ENCODE results near the gene FABP7.
A peak's percentile ranks its signal among the peaks of the same experiment; 100 is the strongest.

The FABP7 gene

DNA sequence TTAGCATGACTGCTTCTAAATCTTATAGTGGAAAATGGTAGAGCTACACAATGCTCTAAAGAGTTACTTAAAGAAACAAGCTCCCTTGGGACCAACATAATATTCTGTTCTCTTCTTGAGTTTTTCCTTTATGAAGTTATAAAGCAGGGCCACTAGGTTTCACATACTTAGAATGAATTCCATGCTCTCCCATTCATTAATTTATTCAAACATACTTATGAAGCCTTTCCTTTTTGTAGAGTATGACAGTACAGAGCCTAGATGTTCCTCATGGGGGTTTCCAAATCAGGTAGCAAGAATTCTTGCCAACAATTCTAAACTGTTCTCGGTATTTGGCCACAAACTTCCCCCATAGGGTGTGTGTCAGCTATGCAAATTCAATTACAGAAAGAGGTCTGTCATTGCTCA lies 20.6 kb upstream of the FABP7 start:
- DNase-seq (ENCODE audit: low read depth, low spot score) = no peak

DNA sequence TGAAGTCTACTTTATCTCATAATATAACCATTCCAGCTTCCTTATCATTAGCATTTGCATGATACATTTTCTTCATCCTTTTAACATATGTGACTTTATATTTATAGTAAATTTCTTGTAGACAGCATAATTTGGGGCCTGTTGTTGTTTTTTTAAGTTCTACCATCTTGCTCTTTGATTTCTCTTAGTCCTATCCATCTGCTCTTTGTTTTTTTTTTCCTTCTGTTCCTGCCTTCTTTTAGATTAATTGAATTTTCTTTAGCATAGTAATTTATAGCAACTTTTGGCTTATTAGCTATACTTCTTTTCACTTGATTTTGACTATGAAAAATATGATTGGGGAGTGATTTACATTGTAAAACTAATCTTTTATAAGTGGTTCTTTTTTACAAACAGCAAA lies 19.2 kb upstream of the FABP7 start:
- DNase-seq (ENCODE audit: low read depth, low spot score) = no peak

DNA sequence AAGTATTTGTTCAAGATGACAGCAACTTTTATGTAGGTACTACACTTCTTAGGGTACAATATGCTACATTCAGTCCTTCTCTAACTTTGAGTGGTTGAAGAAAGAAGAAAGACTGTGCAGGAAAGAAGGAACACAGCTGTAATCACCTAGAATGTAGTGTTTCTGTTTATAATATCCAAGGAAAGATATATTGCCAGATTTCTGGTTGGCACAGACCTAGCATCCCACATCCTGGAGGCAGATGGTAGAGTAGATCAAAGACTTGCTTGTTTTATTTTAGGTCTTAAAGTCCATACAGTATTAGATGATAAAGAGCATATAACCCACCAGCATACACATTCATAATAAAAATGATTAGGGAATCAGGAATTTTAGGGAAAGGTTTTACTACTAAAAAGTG lies 13.3 kb upstream of the FABP7 start:
- DNase-seq (ENCODE audit: low read depth, low spot score) = no peak

DNA sequence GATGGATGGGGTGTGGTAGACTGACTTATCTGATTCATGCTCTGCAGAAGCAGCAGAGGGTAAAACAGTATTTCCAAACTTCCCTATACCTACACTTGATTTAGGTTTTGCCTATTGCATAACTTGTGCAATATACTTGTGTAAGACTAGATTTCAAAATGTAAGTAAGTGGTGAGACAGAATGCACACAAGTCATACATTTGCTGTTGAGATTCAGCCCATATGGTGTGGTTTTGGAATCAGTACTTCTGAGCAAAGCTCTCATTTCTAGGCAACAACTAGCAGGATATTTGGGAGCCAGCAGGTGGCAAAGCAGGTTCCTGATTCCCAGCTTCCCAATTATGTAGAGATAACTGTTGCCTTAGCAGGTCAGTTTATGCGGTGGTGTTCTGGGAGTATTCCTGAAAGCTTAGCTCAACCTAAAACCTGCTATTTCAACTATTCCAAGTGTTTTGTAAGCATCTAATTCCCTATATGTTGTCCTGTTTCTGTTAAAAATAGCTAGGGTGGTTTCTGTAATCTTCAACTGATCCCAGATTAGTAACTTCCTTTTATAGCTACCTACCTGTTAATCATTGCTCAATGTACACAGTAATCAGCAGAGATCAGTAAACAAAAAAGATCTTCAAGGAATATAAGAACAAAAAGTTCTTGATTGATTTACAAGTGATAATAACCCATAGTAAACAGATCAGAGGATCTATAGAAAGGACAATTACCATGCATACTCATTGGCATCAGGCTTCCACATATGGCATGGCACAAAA lies 8.5 kb upstream of the FABP7 start:
- DNase-seq (ENCODE audit: low read depth, low spot score) = no peak

DNA sequence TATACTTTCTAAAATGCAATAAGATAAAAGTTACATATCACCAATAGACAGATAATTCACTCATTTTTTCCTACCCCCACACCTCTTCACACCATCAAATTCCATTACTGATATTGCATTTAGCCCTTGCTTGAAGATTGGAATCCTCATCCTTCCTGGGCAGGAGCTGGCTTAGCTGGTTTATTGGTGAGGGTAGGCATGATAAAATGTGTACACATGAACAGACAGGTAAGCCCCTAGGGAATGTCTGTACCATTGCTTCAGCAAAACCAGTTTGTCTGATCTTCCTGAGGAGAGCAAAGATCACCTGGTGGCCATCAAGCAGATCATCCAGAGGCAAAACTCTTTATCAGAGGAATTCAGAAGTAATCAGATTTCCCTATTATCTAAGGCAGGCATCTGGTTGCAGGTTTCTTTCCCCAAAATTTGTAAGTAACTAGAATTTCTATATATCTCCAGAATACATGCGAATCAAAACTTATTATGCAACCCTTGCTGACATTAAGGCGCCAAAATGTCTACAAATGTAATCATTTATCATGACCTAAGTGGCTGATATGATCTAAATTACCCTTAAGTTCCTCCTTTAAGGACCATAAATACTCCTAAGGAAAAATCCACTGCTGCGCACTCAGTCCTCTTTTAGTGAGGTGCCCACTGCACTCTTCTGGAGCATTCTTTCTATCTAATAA lies 6.6 kb upstream of the FABP7 start:
- DNase-seq (ENCODE audit: low read depth, low spot score) = no peak

DNA sequence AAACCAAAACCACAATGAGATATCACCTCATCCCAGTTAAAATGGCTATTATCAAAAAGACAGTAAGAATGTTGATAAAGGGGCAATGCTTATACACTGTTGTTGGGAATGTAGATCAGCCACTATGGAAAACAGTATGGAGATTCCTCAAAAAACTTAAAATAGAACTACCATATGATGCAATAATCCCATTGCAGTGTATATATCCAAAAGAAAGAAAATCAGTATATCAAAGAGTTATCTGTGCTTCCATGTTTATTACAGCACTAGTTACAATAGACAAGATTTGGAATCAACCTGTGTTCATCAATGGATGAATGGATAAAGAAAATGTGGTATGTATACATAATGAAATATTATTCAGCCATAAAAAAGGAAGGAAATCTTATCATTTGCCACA lies 3.5 kb upstream of the FABP7 start:
- no peak for DNase-seq (ENCODE audit: low read depth, low spot score)

DNA sequence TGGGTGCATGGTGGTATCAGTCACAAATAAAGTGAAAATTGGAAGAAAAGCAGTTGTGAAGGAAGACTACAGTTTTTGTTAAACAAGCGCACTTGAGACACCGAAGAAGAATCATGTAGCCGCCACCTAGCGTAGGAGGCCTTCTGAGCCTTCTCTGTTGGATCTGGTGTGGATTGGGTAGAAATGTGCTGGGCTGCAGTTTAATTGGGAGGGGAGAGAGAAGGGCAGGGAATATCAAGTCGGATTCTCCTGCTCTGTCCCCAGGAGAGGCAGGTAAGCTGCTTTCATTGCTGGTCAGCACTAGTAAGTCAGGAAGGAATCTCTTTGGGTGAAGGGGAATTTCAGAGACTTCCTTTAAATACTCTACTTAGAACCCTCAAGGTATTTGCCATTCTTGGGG lies 1.2 kb upstream of the FABP7 start:
- DNase-seq (ENCODE audit: low read depth, low spot score) = no peak

DNA sequence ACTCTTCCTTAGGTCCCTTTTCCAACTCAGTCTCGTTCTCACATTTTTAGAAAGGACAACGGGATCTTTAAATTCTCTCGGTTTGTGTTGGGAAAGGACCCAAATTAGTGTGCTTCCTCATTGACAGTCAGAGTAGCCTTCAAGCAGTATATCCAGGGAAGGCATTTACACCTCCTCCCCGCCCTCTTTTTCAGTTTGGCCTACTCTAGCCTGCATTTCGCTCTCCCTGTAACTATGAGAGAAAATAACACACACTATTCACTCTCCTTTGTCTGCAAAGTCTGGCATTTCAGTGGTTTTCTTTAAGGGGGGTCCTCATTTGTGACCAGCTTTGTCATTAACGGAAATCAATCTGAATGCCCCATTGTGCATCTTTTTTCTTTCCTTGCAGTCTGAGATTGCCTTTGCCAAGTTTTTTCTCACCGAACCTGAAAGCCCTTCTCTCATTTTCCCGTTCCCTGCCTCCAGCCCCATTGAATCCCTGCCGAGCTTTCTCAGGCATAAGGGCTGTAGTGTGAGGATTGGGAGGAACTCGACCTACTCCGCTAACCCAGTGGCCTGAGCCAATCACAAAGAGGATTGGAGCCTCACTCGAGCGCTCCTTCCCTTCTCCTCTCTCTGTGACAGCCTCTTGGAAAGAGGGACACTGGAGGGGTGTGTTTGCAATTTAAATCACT lies 393 bp upstream of the FABP7 start:
- no peak for DNase-seq (ENCODE audit: low read depth, low spot score)

DNA sequence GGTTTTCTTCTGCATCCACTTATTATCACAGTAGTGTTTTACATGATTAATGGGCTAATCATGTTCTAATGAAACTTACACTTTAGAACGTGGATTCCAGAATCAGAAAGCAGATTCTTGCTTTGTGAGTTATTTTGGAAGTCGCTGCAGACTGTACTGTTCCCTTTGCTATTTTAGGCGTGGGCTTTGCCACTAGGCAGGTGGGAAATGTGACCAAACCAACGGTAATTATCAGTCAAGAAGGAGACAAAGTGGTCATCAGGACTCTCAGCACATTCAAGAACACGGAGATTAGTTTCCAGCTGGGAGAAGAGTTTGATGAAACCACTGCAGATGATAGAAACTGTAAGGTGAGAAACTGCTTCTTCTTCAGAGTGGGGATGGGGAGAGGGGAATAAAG lies 598 bp downstream of the FABP7 start:
- DNase-seq (ENCODE audit: low read depth, low spot score) = no peak

DNA sequence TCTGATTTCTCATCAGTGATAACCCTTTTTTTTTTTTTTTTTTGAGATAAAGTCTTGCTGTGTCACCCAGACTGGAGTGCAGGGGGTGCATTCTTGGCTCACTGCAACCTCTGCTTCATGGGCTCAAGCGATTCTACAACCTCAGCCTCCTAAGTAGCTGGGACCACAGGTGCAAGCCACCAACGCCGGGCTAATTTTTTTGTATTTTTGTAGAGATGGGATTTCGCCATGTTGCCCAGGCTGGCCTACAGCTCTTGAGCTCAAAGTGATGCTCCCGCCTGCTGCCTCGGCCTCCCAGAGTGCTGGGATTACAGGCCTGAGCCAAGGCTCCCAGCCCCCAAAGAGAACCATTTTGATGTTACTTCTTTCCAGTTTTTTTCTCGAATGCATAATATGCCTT lies 2.2 kb downstream of the FABP7 start:
- DNase-seq (ENCODE audit: low read depth, low spot score) = no peak

DNA sequence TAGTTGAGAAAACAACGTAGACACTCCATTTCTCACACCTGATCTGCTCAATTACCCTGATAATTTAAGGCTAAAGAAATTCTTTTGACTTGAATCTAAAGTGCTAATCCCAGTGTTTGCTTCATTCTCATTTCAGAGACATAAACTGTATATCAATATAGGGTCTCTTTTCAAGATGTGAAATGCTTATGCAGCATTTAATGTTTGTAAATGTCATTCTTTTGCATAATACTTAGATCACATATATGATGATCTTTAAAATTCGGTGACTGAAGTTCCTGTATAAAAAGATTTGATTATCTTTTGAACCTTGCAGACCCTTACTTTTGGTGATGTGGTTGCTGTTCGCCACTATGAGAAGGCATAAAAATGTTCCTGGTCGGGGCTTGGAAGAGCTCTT lies 3.9 kb downstream of the FABP7 start:
- DNase-seq (ENCODE audit: low read depth, low spot score) = no peak

DNA sequence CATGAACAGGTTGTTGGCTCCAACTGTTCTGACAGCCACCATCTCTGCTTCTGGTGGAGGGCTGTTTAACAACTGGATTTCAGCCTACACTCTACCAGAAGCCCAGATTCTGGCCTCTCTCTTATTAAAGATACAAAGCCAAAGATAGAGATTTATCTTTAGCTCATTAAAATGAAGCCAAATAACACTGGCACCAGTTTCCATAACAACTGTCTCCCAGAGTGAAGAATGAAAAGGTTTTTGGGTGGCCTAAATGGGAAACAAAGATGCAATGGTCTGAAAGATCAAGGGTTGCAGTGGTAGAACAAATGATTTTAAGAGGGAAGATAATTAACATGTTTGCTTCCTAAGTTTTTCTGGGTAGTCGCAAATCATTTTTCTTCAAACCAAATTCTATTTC lies 6.4 kb downstream of the FABP7 start:
- no peak for DNase-seq (ENCODE audit: low read depth, low spot score)

DNA sequence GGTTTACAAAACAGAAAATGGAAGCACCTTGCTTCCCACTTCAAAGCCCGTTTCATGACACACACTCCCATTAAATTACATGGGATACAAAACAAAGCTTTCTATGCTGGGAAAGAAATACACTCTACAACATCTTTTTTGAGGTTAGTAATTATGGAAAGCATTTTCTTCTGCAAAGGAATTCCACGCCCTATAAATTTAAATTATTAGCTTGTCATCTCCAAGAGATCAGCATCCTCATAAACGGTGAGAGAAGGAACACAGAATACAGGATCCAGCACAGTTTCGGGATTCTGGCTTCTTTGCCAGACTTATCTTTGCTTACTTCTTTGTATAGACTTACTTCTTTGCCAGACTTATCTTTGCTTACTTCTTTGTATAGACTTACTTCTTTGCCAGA lies 8.2 kb downstream of the FABP7 start:
- DNase-seq (ENCODE audit: low read depth, low spot score) = no peak

DNA sequence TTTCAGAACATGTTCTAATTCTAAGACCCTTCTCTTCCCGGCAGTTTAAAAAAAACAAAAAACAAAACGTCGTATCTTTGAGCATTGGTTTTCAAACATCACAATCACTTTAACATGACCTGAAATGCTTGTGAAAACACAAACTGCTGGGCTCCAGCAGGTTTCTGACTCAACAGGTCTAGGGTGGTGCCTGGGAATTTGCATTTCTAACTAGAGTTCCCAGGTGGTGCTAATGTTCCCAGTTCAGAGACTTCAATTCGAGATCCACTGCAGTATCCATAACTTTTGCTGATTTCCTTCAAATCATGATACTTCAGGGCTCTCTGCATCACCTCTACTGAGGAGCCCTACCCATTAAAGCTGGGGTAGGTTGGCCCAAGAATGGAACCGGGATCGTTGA lies 8.7 kb downstream of the FABP7 start:
- no peak for DNase-seq (ENCODE audit: low read depth, low spot score)

DNA sequence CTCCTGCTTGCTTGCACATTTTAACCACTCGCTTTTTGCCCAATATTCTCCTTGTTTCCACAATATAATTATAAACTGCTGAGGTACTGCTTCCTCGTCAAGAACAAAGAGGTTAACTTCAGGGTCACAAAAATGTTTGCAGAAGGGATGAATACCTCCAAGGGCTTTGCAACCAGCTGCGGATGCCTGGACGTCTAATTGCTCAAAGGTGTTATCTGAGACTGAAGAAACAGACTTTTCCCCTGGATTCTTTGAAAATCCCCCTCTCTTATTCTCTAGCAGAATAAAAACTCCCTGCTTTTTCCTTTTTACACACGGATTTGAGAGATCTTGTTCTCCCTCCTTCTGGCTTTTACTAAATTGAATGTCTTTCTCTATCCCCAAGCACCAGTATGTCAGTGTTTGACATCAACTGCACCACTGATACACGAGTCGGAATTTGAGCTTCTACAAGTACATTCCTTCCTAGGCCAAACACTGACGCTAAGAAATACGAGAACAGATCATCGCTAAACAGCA lies 9.2 kb downstream of the FABP7 start:
- no peak for DNase-seq (ENCODE audit: low read depth, low spot score)

DNA sequence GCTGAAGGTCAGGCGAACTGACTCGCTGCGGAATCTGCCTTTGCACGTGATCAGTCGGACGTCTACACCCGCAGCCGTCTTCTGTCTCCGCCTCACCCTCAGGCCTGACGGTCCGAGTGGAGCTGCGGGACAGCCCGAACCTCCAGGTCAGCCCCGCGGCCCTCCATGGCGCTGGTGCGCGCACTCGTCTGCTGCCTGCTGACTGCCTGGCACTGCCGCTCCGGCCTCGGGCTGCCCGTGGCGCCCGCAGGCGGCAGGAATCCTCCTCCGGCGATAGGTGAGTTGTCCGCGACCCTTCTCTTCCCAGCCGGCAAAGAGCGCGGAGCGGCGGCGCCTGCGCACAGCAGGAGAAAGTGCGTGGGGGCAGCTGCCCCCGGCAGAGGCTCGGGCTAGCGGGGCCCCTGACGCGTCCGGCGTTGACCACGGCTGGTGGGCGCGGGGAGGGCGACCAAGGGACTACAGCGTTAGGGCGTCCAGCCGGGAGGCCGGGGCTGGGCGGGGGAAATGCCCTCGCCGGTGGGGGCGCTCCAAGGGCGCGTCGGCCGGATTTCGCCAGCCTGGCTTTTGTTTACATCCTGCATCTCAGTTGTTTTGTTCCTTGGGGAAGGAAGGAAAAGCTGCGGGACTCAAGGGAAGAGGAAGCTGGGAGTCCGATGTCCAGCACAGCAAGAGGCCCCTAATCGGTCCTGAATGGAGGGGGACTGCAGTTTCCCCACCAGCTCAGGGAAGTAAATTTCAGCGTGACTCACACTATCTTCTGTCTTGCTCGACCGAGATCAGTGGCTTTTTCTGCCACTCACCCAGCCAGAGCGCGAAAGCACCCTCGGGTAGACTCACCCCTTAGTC lies 9.9 kb downstream of the FABP7 start, which contains the start of gene SMPDL3A:
TSS of gene SMPDL3A (plus strand) at position 77 of the 846 bp plus-strand sequence. CDS start at position 166, 89 bp downstream.
- DNase-seq (ENCODE audit: low read depth, low spot score) = peak; percentile 46

DNA sequence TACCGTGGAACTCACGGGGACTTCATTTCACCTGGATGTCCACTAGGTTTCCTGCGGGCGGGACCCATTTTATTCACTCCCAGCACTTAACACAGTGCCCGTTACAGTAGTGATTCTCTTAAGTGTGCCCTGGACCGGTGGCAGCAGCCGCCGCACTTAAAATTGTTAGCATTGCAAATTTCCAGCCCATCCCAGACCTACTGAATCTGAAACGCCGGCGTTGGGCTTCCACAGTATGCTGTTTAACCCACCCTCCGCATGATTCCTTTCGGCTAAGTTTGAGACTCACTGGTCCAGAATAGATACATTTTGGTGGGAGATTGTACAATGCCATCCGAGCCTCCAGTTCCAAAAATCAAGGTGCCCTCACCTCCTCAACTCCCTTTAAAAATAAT lies 10.5 kb downstream of the FABP7 start:
- DNase-seq (ENCODE audit: low read depth, low spot score) = no peak

DNA sequence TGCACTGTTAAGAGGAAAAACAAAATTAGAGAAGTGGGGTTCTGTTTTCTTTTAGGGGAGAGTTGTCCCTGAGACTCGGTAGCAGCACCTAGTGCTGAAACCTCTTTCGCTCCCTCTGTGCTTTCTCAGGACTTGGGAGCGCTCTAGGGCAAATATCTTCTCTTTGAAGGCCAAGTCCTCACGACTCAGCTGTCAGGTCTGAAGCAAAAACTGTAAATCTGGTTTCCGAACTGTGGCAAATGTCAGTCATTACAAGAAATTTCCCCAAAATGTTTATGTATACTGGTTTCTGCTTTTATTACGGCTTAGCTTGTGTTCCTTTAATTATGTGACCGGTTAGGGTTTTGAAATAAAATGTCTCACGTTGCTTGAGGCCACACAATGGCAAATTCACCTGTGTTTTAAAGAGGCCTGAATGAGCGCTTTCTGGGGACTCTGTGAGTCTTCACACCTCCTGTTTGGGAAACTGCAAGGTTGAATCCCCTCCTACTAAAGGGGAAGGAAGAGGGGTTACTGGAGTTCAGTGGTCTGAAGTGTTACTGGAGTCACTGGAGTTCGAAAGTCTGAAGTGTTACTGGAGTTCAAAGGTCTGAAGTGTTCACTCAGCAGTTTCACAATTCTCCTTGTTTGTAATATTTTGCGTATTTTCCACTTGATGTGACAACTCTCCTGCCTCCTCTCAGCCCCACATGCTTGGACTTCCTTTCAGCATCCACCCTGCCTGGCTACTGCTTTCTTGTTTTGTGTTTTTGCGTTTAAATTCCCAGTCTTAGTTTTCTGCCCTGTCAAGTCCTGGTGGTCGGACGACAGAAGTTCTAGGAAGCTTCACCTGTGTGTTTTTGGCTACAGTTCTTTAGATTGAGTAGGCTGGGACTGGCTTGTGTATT lies 11.2 kb downstream of the FABP7 start:
- DNase-seq (ENCODE audit: low read depth, low spot score) = no peak

DNA sequence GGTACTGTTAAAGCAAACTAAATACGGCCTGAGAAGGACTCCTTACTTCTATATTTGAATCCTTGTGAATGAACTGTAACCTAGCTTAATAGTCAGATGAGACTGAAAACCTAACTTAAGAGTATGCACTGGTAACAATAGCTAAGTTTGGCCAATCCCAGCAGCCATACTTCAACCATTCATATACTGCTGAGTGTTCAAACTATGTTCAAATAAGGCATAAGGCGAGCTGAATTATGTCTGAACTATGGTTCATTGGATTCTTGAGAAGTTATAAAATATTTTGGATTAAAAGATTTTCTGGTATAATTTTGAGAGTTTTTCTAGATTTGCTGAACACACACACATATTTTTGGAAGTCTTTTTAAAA lies 11.8 kb downstream of the FABP7 start:
- no peak for DNase-seq (ENCODE audit: low read depth, low spot score)

DNA sequence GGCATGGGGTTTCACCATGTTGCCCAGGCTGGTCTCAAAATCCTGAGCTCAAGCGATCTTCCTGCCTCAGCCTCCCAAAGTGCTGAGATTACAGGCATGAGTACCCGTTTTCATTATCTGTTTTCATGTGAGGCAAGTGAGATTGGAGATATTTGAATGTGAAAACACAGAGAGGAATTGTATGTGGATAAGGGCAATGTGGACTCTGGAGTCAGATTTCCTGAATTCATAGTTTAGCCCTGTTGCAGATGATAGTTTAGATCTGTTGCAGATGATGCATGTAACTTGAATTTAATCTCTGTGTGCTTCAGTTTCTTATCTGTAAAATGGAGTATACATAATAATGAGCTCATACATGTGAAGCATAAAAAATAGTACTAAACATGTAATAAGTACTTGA lies 13.2 kb downstream of the FABP7 start:
- no peak for DNase-seq (ENCODE audit: low read depth, low spot score)

DNA sequence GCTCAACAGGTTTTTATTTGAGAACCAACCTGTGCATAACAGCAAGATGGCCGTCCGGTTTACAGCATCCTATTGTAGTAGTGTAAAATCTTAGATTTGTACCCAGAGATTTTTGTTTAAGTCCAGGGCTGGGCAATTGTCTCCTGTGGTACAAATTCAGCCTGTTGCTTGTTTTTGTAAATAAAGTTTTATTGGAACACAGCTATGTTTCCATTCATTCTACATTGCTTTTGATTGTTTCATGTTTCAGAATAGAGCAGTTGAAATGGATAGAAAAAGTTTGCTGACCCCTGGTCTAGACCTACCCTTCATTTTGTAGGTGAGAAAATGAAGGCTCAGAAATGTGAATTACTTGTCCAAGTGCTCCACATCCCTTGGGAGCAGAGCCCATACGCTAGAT lies 18.0 kb downstream of the FABP7 start:
- DNase-seq (ENCODE audit: low read depth, low spot score) = no peak
